ENCODE results near the gene NOP53. TPM values are rescaled to one million over a fixed set of nuclear protein-coding genes. Genes with fewer than 3 reads are reported as not detected.

NOP53 gene
- total RNA-seq, 1 donor from 2014 or later: 121 TPM

- DNase-seq (ENCODE audit: low read depth): no peak
- peaks cover 42% of the 10 kb centered on the region for H3K36me3 ChIP-seq (ENCODE audit: control insufficient read depth, insufficient read depth, low read length)
- TF ChIP-seq CTCF (IDR thresholded peaks at IDR 0.05; ENCODE audit: insufficient read depth, low read length, severe bottlenecking): no peak
Observed at GRCh38 chr19:47755762-47756626, 10.6 kb downstream of the NOP53 start.

GRCh38 chr19:47756627-47756929 is 11.2 kb downstream of the NOP53 start:
- Histone ChIP-seq H3K4me3 (ENCODE audit: low read depth, low read length) (no peak overlapping the region), H3K27me3 (ENCODE audit: control insufficient read depth, insufficient read depth, low read length) (no peaks in the 10 kb centered on the region), H3K36me3 (ENCODE audit: control insufficient read depth, insufficient read depth, low read length) (peaks cover 37% of the 10 kb centered on the region)
- FAIRE-seq: no peak
- no peak for DNase-seq (ENCODE audit: low read depth)
- no peak for TF ChIP-seq CTCF (IDR thresholded peaks at IDR 0.05; ENCODE audit: insufficient read depth, low read length, severe bottlenecking)

More at GRCh38 chr19:47755762-47756626, 10.6 kb downstream of the NOP53 start:
- no peak for FAIRE-seq
- H3K4me3 ChIP-seq (ENCODE audit: low read depth, low read length): no peak overlapping the region
- H3K27me3 ChIP-seq (ENCODE audit: control insufficient read depth, insufficient read depth, low read length): no peaks in the 10 kb centered on the region

- DNase-seq (ENCODE audit: low read depth): no peak
- FAIRE-seq: no peak
- H3K36me3 ChIP-seq (ENCODE audit: control insufficient read depth, insufficient read depth, low read length): peaks cover 35% of the 10 kb centered on the region
Observed at GRCh38 chr19:47756953-47757608, 11.7 kb downstream of the NOP53 start.

GRCh38 chr19:47757617-47758442 is 12.5 kb downstream of the NOP53 start:
- no peak for TF ChIP-seq CTCF (IDR thresholded peaks at IDR 0.05; ENCODE audit: insufficient read depth, low read length, severe bottlenecking)
- Histone ChIP-seq H3K36me3 (ENCODE audit: control insufficient read depth, insufficient read depth, low read length) (peaks cover 34% of the 10 kb centered on the region), H3K27me3 (ENCODE audit: control insufficient read depth, insufficient read depth, low read length) (no peaks in the 10 kb centered on the region), H3K4me3 (ENCODE audit: low read depth, low read length) (no peak overlapping the region)
- FAIRE-seq (no peak), DNase-seq (ENCODE audit: low read depth) (no peak)

More at GRCh38 chr19:47756953-47757608, 11.7 kb downstream of the NOP53 start:
- no peak overlapping the region for H3K4me3 ChIP-seq (ENCODE audit: low read depth, low read length)
- no peak for TF ChIP-seq CTCF (IDR thresholded peaks at IDR 0.05; ENCODE audit: insufficient read depth, low read length, severe bottlenecking)
- H3K27me3 ChIP-seq (ENCODE audit: control insufficient read depth, insufficient read depth, low read length): no peaks in the 10 kb centered on the region

- Histone ChIP-seq H3K4me3 (ENCODE audit: low read depth, low read length) (no peak overlapping the region), H3K27me3 (ENCODE audit: control insufficient read depth, insufficient read depth, low read length) (no peaks in the 10 kb centered on the region), H3K36me3 (ENCODE audit: control insufficient read depth, insufficient read depth, low read length) (peaks cover 32% of the 10 kb centered on the region)
- DNase-seq (ENCODE audit: low read depth): no peak
- FAIRE-seq: no peak
- TF ChIP-seq CTCF (IDR thresholded peaks at IDR 0.05; ENCODE audit: insufficient read depth, low read length, severe bottlenecking): no peak
Observed at GRCh38 chr19:47758443-47758804, 13.1 kb downstream of the NOP53 start.

All from bronchial epithelial cell (primary cell).